ENCODE results near the gene BOK.

DNA sequence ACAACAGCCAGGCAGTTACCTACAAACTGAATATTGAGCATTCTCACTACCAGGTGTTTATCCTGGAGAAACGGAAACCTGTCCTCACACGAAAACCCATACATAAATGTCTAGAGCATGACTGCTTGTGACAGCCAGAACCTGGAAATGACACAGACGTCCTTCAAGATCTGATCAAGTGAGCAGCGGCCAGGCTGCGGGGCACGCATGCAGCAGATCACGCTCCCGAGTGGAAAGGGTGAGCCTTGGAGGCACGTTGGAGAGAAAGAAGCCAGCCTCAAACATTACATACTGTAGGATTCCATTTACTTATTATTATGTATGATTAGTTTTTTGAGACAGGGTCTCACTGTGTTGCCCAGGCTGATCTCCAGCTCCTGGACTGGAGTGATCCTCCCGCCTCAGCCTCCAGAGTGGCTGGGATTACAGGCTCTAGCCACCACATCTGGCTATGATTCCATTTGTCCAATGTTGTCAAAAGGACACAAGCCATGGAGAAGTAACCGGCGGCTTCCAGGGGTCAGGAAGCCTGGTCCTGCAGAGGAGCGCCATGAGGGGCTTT is 27.3 kb upstream of the BOK start:
- TF ChIP-seq, protein P1, sequence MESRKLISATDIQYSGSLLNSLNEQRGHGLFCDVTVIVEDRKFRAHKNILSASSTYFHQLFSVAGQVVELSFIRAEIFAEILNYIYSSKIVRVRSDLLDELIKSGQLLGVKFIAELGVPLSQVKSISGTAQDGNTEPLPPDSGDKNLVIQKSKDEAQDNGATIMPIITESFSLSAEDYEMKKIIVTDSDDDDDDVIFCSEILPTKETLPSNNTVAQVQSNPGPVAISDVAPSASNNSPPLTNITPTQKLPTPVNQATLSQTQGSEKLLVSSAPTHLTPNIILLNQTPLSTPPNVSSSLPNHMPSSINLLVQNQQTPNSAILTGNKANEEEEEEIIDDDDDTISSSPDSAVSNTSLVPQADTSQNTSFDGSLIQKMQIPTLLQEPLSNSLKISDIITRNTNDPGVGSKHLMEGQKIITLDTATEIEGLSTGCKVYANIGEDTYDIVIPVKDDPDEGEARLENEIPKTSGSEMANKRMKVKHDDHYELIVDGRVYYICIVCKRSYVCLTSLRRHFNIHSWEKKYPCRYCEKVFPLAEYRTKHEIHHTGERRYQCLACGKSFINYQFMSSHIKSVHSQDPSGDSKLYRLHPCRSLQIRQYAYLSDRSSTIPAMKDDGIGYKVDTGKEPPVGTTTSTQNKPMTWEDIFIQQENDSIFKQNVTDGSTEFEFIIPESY (IDR thresholded peaks at IDR 0.05; ENCODE audit: extremely low read depth, insufficient replicate concordance, low read length) = no peak
- TF ChIP-seq POLR2A (IDR thresholded peaks at IDR 0.05; ENCODE audit: borderline replicate concordance, extremely low read depth, insufficient read depth, insufficient read length) (no peak), FOSL1 (IDR thresholded peaks at IDR 0.05; ENCODE audit: low read depth) (no peak)

Data from HCT116 (cell line).